Memory B cell (primary cell): Measurements from ENCODE around the gene SUCO.
"Not testable (repeated sequence)": the region's sequence is repeated elsewhere in the genome, so short reads cannot be mapped to it uniquely, and the experiment has no call there.

Experiments used
- ATAC-seq: fragments of 150-1000 bp; cut with Tn5 transposase; 2 replicates; pipeline ENCODE4 v1.10.0; 2021; ENCODE audit warnings: low read depth, mild to moderate bottlenecking, moderate library complexity
- DNase-seq, 2 donors: peaks; one replicate each; pipeline ENCODE4 v3.0.0; 2022; ENCODE audit warnings: low spot score in 2 of 2
- H3K27ac Mint-ChIP-seq: one replicate; pipeline ENCODE4 v1.8.0; 2022; ENCODE audit warnings: mild to moderate bottlenecking, moderate library complexity, mixed read lengths
- H3K27me3 Mint-ChIP-seq: one replicate; pipeline ENCODE4 v1.8.0; 2022; ENCODE audit warnings: mixed read lengths
- H3K36me3 Mint-ChIP-seq: one replicate; pipeline ENCODE4 v1.8.0; 2022; ENCODE audit warnings: mild to moderate bottlenecking, mixed read lengths
- H3K4me1 Mint-ChIP-seq: one replicate; pipeline ENCODE4 v1.8.0; 2022; ENCODE audit warnings: mixed read lengths
- H3K4me3 Mint-ChIP-seq: one replicate; pipeline ENCODE4 v1.8.0; 2022; ENCODE audit warnings: mild to moderate bottlenecking, moderate library complexity, mixed read lengths
- H3K9me3 Mint-ChIP-seq: one replicate; pipeline ENCODE4 v1.8.0; 2022; ENCODE audit warnings: mixed read lengths

SUCO gene

DNA sequence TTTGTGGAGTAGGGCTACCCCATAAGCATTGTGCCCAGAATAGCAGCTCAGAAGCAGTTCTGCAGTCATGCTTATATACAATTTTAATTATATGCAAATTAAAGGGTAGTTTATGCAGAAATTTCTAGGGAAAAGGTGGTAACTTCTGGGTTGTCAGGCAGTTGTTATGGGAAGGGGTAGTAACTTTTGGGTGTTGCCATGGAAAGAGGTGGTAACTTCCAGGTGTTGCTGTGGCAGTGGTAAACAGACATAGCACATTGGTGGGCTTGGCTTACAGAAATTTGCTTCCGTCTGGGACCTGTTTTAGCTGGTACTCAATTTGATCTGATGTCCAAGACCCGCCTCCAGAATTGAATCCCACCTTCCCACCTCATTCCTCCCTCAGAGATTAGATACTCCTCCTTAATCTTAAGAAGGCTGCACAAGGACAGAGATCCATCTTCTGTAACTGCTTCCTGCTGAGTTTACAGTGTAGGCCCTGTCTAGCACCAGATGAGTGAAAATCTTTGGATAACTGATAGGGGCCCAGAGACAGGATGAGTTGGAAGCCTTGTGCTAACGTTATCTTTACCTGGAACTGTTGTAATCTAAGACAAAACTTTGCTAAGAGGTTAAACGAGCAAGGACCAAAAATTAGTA, 26.7 kb downstream of the SUCO start:
- no peak for ATAC-seq
- Mint-ChIP-seq H3K27ac (no peak overlapping the region), H3K27me3 (no peaks in the 10 kb centered on the region), H3K4me3 (no peak overlapping the region), H3K36me3 (peaks cover 60% of the 10 kb centered on the region), H3K9me3 (peaks cover 5% of the 10 kb centered on the region), H3K4me1 (peaks cover 9% of the 10 kb centered on the region)
- DNase-seq, result no peak

DNA sequence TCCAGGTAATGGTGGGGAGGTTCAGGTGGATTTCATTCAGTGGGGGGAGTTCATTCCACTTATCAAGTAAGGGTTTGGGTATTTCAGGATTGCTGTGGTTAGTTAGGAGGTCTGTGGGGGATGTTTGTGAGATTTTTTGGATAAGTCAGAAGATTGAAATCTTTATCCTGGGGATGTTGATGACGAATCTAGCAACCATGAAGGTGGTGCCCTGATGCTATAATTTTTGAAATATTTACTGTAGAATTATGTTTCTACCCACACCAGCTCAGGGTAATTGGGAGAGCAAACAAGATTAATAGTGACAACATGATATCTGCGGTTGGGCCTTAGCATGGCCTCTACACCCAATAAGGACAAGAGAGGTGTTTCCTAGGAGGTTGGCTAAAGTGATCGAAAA, 28.3 kb downstream of the SUCO start:
- H3K36me3 Mint-ChIP-seq, result peaks cover 57% of the 10 kb centered on the region
- no peak overlapping the region for H3K27ac Mint-ChIP-seq
- H3K9me3 Mint-ChIP-seq, result peaks cover 5% of the 10 kb centered on the region
- no peaks in the 10 kb centered on the region for H3K27me3 Mint-ChIP-seq
- ATAC-seq, result no peak
- peaks cover 2% of the 10 kb centered on the region for H3K4me1 Mint-ChIP-seq
- H3K4me3 Mint-ChIP-seq, result no peak overlapping the region
- DNase-seq, result no peak

DNA sequence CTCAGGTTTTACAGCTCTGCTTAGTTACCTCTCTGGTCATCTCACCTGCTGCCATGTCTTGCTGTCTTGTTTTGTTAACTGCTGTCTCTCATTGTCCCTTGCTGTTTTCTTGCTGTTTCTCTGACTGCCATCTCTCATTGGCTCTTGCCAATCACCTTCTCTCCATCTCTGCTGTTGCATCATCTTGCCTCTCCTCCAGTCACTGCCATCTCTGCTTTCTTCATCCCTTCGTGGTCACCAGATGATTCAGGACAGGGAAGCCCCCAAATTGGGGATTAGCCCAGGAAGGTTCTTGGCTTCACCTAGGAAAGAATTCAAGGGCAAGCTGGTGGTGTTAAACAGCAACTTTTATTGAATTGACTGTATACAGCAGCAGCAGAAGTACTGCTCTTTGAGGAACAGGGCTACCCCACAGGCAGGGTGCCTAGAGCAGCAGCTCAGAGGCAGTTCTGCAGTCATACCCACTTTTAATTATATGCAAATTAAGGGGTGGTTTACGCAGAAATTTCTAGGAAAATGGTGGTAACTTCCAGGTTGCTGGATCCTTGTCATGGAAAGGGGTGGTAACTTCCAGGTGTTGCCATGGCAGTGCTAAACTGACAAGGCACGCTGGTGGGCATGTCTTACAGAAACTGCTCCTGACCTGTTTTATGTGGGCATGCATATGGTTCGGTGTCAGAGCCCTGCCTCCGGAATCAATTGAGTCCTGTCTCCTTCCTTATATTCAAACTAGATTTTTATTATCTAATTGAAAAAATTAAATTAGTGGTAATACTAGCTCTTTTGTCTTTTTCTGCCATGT, 33.4 kb downstream of the SUCO start:
- Mint-ChIP-seq H3K9me3 (peaks cover 9% of the 10 kb centered on the region), H3K36me3 (peaks cover 49% of the 10 kb centered on the region), H3K27me3 (no peaks in the 10 kb centered on the region), H3K4me3 (no peak overlapping the region), H3K27ac (no peak overlapping the region), H3K4me1 (peaks cover 2% of the 10 kb centered on the region)
- ATAC-seq, result no peak
- DNase-seq, result no peak

DNA sequence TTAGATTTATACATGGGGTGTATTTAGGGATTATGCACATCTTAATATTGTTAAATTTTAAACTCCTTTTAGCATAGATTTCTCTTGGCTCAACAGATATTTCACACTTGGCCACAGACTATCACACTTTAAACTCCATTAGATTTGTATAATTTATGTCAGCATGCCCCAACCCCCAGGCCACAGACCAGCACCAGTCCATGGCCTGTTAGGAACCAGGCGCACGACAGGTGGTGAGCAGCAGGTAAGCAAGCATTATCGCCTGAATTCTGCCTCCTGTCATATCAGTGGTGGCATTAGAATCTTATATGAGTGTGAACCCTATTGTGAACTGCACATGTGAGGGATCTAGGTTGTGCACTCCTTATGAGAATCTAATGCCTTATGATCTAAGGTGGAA, 34.8 kb downstream of the SUCO start:
- no peak overlapping the region for H3K4me3 Mint-ChIP-seq
- H3K4me1 Mint-ChIP-seq, result peaks cover 2% of the 10 kb centered on the region
- ATAC-seq (no peak), DNase-seq (no peak)
- H3K27ac Mint-ChIP-seq, result no peak overlapping the region
- no peaks in the 10 kb centered on the region for H3K27me3 Mint-ChIP-seq
- H3K36me3 Mint-ChIP-seq, result peaks cover 40% of the 10 kb centered on the region
- H3K9me3 Mint-ChIP-seq, result peaks cover 9% of the 10 kb centered on the region

DNA sequence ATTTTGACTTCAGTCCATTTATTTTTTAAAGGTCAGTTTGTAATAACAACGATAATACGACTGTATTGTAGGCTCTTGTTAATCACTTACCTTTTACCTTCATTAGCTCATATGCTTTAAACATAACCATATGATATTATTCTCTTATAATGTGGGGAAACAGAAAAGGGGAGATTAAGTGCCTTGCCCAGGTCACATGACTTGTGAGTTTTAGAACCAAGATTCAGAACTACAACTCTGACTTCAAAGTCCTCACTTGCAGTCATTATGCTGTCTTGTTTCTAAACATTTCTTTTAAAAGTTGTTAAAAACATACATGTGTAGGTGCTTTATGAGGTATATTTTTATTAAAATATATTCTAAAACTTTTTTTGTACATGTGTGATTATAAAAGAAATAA, 41.1 kb downstream of the SUCO start:
- Mint-ChIP-seq H3K36me3 (peaks cover 13% of the 10 kb centered on the region), H3K27me3 (no peaks in the 10 kb centered on the region), H3K4me3 (no peak overlapping the region), H3K9me3 (peaks cover 4% of the 10 kb centered on the region), H3K27ac (no peak overlapping the region), H3K4me1 (no peaks in the 10 kb centered on the region)
- ATAC-seq (no peak), DNase-seq (no peak)

DNA sequence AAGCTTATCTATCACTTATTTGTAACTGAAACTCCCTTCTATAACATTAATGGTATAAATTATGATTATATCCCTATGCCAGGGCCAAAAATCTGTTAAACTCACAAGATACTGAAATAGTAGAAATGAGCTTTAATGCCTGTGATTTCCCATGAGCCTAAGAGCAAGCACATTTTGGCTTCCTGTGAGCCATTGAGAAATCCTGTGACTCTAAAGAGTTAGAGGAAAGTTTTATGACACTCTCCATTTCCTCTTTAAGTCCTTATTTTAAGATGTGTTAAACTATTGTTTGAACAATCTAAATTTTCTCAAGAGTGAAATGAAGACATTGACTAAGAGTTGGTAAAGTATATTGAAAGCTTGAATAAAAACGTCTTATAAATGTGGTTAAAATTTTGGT, 45.6 kb downstream of the SUCO start:
- DNase-seq (no peak), ATAC-seq (no peak)
- Mint-ChIP-seq H3K9me3 (no peaks in the 10 kb centered on the region), H3K4me1 (peaks cover 2% of the 10 kb centered on the region), H3K27me3 (no peaks in the 10 kb centered on the region), H3K27ac (no peak overlapping the region), H3K4me3 (no peak overlapping the region), H3K36me3 (peaks cover 12% of the 10 kb centered on the region)

DNA sequence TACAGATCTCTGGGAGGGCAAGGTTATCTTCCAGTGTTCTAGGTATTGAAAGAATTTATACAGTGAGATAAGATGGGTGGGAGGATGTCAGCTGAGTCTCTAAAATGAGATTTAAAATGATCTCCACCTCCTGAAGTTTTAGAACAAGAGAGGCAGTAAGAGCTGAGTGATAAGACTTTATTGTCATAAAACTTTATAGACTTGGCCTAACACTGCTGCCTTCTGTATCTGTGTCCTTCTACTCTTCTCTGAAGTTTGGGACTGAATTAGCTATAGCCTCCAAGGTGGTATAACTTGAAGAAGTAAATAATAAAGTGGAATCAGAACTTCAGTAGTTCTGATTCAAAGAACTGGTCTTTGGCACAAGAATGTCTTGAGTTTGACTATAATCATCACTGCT, 48.3 kb downstream of the SUCO start:
- Mint-ChIP-seq H3K27ac (no peak overlapping the region), H3K36me3 (peaks cover 13% of the 10 kb centered on the region), H3K4me1 (peaks cover 2% of the 10 kb centered on the region), H3K9me3 (no peaks in the 10 kb centered on the region), H3K4me3 (no peak overlapping the region), H3K27me3 (no peaks in the 10 kb centered on the region)
- no peak for ATAC-seq
- DNase-seq, result no peak

DNA sequence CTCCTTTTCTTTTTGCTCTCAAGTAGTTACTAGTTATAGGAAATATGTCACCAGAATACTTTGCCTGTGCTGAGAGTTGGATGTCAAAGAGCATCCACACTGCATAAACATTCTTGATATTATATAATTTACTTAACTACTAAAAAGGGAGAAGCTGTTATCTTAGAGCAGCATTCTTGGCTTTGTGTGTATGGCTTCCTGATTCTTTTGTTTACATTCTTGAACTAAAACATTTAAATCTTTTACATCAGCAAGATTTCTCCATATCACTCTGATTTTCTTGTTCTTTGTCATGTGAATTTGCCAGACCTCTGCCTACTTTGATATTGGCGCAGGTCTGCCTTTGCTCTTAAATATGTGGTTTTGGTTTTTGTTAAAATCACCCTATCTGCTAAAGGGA, 48.8 kb downstream of the SUCO start:
- H3K27ac Mint-ChIP-seq, result peak overlapping the region; percentile 67

DNA sequence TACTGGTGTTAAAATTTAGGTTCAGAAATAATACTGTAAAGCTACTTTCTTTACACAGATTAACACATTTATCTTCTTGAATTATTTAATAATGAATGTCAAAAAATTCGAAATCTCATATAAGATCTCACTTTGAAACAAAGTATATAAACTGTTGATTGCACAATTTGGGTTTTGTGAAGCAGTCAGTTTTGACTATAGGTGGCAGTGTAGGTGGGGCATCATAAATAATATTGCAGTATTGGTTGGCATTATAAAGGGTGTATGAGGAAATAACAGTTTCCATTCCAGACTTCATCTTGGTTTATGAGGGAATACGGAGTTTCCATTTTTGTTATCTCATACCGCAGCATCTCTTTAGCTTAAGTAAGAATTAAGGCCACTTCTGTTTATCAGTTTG, 49.9 kb downstream of the SUCO start:
- Mint-ChIP-seq H3K36me3 (peaks cover 15% of the 10 kb centered on the region), H3K4me1 (peaks cover 2% of the 10 kb centered on the region), H3K27ac (no peak overlapping the region), H3K27me3 (no peaks in the 10 kb centered on the region), H3K9me3 (no peaks in the 10 kb centered on the region), H3K4me3 (no peak overlapping the region)
- DNase-seq, result no peak
- ATAC-seq, result no peak

More for the DNA sequence above, 48.8 kb downstream of the SUCO start:
- H3K9me3 Mint-ChIP-seq, result no peaks in the 10 kb centered on the region
- peaks cover 13% of the 10 kb centered on the region for H3K36me3 Mint-ChIP-seq
- no peak for DNase-seq
- ATAC-seq, result no peak
- no peaks in the 10 kb centered on the region for H3K27me3 Mint-ChIP-seq
- no peak overlapping the region for H3K4me3 Mint-ChIP-seq
- peaks cover 2% of the 10 kb centered on the region for H3K4me1 Mint-ChIP-seq

DNA sequence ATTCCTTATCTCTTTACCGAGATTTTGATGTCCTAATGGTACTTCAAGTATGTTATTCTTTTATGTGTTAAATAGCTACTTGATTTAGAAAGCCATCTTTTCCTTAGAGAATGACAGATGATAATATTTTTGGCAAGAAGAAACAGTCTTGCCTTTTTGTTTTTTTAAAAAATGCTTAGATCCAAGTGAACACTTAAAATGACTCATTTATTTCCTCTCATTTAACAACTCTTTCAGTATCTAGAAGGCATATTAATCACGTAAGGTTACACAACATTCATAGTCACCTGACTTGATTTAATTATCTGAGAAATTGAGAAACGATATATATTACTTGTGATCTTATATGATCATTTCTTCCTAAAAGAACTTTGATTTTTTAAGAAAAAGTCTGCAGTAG, 52.4 kb downstream of the SUCO start:
- H3K36me3 Mint-ChIP-seq, result peaks cover 24% of the 10 kb centered on the region

DNA sequence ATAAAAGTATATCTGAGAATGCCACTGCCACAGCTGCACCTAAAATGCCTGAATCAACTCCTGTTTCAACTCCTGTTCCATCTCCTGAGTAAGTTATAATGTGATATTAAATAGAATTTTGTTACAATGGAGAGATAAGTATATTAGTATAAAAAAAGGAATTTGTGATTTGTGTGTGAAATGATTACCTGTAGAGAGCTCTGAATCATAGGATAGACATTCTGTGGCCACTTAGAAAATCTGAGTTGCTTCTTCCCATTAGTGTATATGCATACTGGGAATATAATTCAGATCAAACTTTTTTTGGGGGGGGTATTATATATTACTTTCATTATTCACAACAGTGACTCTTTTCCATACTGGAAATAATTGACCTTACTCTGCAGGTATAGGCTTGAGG, 52.9 kb downstream of the SUCO start:
- no peak overlapping the region for H3K4me3 Mint-ChIP-seq
- no peaks in the 10 kb centered on the region for H3K9me3 Mint-ChIP-seq
- DNase-seq (no peak), ATAC-seq (no peak)
- peaks cover 30% of the 10 kb centered on the region for H3K36me3 Mint-ChIP-seq
- H3K27me3 Mint-ChIP-seq, result no peaks in the 10 kb centered on the region
- peaks cover 4% of the 10 kb centered on the region for H3K4me1 Mint-ChIP-seq
- no peak overlapping the region for H3K27ac Mint-ChIP-seq

More for the DNA sequence above, 52.4 kb downstream of the SUCO start:
- H3K4me1 Mint-ChIP-seq, result peaks cover 4% of the 10 kb centered on the region
- H3K4me3 Mint-ChIP-seq, result no peak overlapping the region
- no peak for DNase-seq
- no peak for ATAC-seq
- H3K9me3 Mint-ChIP-seq, result no peaks in the 10 kb centered on the region
- H3K27me3 Mint-ChIP-seq, result no peaks in the 10 kb centered on the region
- H3K27ac Mint-ChIP-seq, result no peak overlapping the region

DNA sequence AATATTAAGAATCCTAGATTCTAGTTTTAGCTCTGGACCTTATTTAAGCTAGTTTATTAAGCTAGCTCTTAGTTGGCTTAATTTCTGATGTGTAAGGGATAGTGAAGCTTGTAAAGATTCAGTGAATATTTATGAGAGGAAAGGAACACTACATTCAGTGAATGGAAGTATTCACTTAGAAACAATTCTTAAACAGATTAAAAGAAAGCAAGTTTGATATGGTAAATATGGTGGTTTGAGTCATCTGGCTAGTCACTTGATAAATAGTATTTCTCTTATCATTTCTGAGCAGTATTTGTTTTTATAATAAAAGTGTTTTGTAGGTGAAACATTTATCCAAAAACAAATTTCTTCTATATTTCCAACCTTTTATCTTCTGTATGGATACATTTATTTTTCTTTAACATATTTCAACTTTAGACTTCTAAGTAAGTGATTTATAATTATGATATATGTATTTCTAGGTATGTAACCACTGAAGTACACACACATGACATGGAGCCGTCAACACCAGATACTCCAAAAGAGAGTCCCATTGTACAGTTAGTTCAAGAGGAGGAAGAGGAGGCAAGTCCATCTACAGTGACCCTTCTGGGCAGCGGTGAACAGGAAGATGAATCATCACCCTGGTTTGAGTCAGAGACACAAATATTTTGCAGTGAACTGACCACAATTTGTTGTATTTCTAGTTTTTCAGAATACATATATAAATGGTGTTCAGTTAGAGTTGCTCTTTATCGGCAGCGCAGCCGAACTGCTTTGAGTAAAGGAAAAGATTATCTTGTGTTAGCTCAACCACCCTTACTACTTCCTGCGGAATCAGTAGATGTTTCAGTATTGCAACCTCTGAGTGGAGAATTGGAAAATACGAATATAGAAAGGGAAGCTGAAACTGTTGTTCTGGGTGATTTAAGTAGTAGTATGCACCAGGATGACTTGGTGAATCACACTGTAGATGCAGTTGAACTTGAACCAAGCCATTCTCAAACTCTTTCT, 55.6 kb downstream of the SUCO start:
- Mint-ChIP-seq H3K36me3 (peaks cover 45% of the 10 kb centered on the region), H3K27me3 (no peaks in the 10 kb centered on the region), H3K27ac (peak overlapping the region; percentile 60), H3K9me3 (no peaks in the 10 kb centered on the region), H3K4me3 (no peak overlapping the region), H3K4me1 (peaks cover 2% of the 10 kb centered on the region)
- ATAC-seq (no peak), DNase-seq (no peak)

DNA sequence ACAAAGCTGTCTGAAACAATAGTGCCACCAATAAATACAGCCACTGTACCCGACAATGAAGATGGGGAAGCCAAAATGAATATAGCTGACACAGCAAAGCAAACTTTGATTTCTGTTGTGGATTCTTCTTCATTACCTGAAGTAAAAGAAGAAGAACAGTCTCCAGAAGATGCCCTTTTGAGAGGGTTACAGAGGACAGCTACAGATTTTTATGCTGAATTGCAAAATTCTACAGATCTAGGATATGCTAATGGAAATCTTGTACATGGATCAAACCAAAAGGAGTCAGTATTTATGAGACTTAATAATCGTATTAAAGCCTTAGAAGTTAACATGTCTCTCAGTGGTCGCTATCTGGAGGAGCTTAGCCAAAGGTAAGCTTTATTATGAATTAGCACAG, 56.6 kb downstream of the SUCO start:
- Mint-ChIP-seq H3K4me3 (no peak overlapping the region), H3K27me3 (no peaks in the 10 kb centered on the region), H3K4me1 (peaks cover 2% of the 10 kb centered on the region), H3K36me3 (peaks cover 53% of the 10 kb centered on the region), H3K27ac (no peak overlapping the region), H3K9me3 (no peaks in the 10 kb centered on the region)
- ATAC-seq (no peak), DNase-seq (no peak)

DNA sequence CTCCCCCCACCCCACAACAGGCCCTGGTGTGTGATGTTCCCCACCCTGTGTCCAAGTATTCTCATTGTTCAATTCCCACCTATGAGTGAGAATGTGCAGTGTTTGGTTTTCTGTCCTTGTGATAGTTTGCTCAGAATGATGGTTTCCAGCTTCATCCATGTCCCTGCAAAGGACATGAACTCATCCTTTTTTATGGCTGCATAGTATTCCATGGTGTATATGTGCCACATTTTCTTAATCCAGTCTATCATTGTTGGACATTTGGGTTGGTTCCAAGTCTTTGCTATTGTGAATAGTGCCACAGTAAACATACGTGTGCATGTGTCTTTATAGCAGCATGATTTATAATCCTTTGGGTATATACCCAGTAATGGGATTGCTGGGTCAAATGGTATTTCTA, 58.5 kb downstream of the SUCO start:
- not testable (repeated sequence) for ATAC-seq, H3K4me1 Mint-ChIP-seq, DNase-seq, H3K9me3 Mint-ChIP-seq, H3K27me3 Mint-ChIP-seq, H3K4me3 Mint-ChIP-seq, H3K27ac Mint-ChIP-seq
- peaks cover 70% of the 10 kb centered on the region for H3K36me3 Mint-ChIP-seq
